PC-3 (cell line): ENCODE data around the gene EMID1.

Experiments used
- CTCF ChIP-seq: fragments of 300-600 bp; sonication (generic); conservative IDR thresholded peaks from 2 replicates; pipeline ENCODE4 v1.5.1; 2017; ENCODE audit warnings: antibody characterized with exemption, low read depth, mild to moderate bottlenecking, low read length
- EZH2 ChIP-seq: fragments of 300-600 bp; sonication (generic); IDR thresholded peaks from one replicate; pipeline ENCODE4 v1.6.1; 2017; ENCODE audit warnings: antibody characterized with exemption, mild to moderate bottlenecking, low read length; ENCODE audit not compliant: unreplicated experiment

GRCh38 chr22:29299136-29299900, 93.6 kb downstream of the EMID1 start:
- TF ChIP-seq CTCF, result no peak
- TF ChIP-seq EZH2, result no peak
